Measurements from ENCODE around the gene A2M. TPM values are rescaled to one million over a fixed set of nuclear protein-coding genes. Genes with fewer than 3 reads are reported as not detected.
A peak's percentile ranks its signal among the peaks of the same experiment; 100 is the strongest.

Gene A2M
- total RNA-seq, 2 experiments from 2014 or later: 2.7 to 3.4 TPM

DNA sequence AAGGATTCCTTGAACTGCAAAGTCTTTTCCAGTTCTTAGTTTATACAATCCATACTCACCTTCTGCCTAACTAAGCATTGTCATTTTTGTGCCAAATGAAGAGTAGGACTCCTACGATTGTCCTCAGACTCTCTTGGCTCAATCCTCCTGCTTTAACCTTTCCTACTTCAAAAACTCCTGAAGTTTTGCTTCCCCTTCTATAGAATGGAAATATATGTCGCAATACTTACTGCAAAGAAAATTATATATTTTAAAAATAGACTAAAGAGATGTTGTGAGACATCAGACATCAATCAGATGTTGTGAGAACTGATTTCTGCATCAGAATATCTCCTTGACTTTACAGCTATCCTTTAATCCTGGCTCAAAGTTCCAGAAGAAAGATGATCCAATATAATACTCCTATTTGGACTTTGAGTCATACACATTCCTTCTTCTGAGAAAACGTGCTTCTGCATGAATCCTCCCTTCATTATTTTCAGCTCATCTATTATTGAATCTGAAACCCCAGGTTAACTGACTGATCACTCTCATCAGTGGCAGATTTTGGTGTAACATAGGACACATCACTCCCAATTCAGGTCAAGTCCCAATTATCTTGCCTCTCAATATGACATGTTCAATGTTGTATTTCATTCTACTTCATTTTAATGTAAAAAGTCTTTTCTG is 48.8 kb downstream of the A2M start:
- H3K4me3 Mint-ChIP-seq: no peak overlapping the region
- DNase-seq (no peak), ATAC-seq (ENCODE audit: low read depth) (no peak)
- no peak overlapping the region for H3K27ac Mint-ChIP-seq
- no peaks in the 10 kb centered on the region for H3K9me3 Mint-ChIP-seq
- POLR2A ChIA-PET: no interaction called here
- H3K36me3 Mint-ChIP-seq: no peaks in the 10 kb centered on the region
- peaks cover 3% of the 10 kb centered on the region for H3K4me1 Mint-ChIP-seq
- peaks cover 24% of the 10 kb centered on the region for H3K27me3 Mint-ChIP-seq

DNA sequence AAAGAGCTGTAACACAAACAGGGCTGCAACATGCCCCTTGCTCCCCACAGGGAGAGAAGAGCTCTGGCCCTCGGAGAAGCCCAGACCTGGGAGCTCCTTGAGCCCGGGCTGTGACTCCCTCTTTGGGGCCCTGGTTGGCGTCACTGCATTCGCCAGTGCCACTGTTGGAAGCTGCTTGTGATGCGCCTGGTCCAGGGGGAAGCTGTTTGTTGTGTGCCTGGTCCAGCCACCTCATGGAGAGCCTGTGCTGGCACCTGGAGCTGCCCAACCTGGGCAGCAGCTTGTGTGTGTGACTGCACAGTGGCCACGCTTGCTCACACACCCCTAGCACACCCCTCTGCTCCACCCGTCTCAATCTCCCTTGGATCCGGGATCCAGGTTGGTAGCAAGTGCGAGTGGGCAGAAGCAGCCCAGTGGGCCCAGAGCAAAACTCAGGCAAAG is 49.5 kb downstream of the A2M start:
- no peak for DNase-seq

DNA sequence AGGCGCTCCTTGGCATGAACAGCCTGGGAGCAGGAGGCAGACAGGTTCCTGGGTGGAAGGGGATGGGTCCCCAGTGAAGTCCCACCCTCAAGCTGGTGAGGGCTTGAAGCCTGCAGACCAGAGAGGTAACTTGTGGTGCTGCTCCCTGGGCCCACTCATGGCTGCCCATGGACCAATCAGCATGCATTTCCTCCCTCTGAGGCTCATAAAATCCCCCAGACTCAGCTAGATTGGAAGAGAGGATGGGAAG is 50.2 kb downstream of the A2M start:
- Mint-ChIP-seq H3K9me3 (no peaks in the 10 kb centered on the region), H3K4me3 (no peak overlapping the region), H3K36me3 (no peaks in the 10 kb centered on the region), H3K27me3 (peaks cover 23% of the 10 kb centered on the region), H3K4me1 (peaks cover 3% of the 10 kb centered on the region), H3K27ac (no peak overlapping the region)
- ATAC-seq (ENCODE audit: low read depth): no peak
- POLR2A ChIA-PET: no interaction called here
- DNase-seq: no peak

More for the DNA sequence above, 49.5 kb downstream of the A2M start:
- POLR2A ChIA-PET: no interaction called here
- H3K9me3 Mint-ChIP-seq: no peaks in the 10 kb centered on the region
- no peak for ATAC-seq (ENCODE audit: low read depth)
- no peak overlapping the region for H3K27ac Mint-ChIP-seq
- H3K4me1 Mint-ChIP-seq: peaks cover 3% of the 10 kb centered on the region
- peak overlapping the region; percentile 7 for H3K4me3 Mint-ChIP-seq
- H3K36me3 Mint-ChIP-seq: no peaks in the 10 kb centered on the region
- H3K27me3 Mint-ChIP-seq: peaks cover 24% of the 10 kb centered on the region

DNA sequence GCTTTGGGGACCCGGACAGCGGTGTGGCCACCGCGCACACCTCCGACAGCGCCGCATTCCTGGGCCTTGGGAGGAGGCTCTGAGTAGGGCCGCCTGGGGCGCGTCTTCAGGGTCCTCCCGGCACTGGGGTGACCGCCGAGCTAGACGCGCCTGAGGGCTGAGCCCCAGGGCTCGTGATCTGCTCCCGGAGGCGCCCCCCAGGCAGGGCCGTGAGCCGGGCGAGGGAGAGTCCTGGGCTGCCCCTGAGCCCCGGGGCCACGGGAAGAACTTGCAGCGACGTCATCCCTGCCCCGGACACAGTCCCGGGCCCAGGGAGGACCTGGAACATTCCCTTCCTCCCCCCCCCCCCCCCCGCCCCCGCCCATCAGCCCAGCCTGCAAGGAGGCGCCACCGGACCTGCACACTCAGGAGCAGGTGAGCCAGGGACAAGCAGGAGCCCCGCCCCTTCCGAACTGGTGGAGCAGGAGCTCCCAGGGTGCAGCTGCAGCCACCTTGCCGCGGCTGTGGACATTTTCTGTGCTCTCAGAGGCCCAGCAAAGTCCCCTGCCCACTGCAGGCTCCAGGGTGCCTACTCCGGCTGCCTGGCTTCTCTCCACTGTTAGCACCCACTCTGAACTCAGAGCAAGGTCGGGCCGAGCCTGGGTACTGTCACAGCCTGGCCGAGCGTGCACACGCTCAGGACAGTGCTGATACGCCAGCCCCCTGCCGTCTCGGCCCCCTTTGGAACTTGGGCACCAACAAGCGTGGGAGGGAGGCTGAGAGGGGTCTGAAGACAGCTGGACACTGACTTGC is 50.7 kb downstream of the A2M start:
- peaks cover 3% of the 10 kb centered on the region for H3K4me1 Mint-ChIP-seq
- ATAC-seq (ENCODE audit: low read depth): peak; percentile 40
- H3K36me3 Mint-ChIP-seq: no peaks in the 10 kb centered on the region
- no peaks in the 10 kb centered on the region for H3K9me3 Mint-ChIP-seq
- H3K27ac Mint-ChIP-seq: no peak overlapping the region
- peaks cover 20% of the 10 kb centered on the region for H3K27me3 Mint-ChIP-seq
- no peak for DNase-seq
- peak overlapping the region; percentile 85 for H3K4me3 Mint-ChIP-seq
- POLR2A ChIA-PET: interaction anchor here (1.4 kb wide), 1 partner anchor 10 kb away, joined by 3 read pairs; no protein-coding TSS in a partner anchor

DNA sequence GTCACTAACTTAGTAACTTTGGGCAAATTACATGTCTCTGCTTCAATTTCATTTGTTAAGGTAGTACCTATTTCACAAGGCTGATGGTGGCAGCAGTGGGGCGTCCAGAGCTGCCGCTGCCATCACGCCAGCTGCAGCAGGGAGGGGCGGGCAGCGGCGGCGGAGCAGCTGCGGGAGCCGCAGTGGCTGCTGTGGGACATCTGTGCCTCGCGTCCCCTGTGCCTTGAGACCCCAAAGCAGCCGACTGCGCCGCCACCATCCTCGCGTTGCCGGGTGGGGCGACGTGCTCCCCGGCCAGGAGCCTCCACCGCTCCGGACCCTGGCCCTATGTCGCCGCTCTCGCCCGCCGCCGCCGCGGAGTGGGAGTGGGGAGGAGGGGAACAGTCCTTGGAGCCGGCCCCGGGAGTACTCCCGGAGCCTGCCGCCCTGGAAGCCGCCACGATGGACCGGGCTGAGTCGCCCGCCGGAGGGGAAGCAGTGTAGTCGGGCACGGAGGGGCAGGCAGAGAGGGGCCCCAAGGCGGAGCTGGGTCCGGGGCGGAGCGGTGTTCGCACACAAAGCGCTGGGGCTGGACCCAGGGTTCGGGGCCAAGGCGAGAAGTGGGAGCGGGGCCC is 51.4 kb downstream of the A2M start:
- no peaks in the 10 kb centered on the region for H3K36me3 Mint-ChIP-seq
- ATAC-seq (ENCODE audit: low read depth): peak; percentile 89
- H3K4me1 Mint-ChIP-seq: peaks cover 3% of the 10 kb centered on the region
- DNase-seq: peak; percentile 67
- peak overlapping the region; percentile 54 for H3K27ac Mint-ChIP-seq
- H3K4me3 Mint-ChIP-seq: peak overlapping the region; percentile 85
- POLR2A ChIA-PET: interaction anchor here (1.0 to 1.4 kb wide), 2 partner anchors 11 to 114 kb away, joined by 3 to 6 read pairs; partner anchors contain the start of gene M6PR
- peaks cover 20% of the 10 kb centered on the region for H3K27me3 Mint-ChIP-seq
- H3K9me3 Mint-ChIP-seq: no peaks in the 10 kb centered on the region

DNA sequence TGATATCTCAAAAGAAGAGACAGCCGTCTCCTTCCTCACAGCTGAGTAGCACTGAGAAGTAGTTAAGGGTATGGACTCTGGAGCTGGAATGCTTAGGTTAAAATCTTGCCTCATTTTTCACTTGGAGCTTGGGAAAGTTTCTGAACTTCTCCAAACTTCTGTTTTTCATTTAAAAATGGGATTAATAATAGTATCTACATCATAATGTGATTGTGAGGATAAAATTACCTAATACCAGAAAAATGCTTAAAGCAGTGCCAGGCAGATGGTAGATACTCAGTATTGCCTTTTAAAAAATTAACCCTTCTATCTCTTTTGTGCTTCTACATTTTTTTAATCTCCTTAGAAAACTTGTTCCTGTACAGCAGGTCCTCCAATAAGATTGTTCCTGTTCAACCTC is 63.1 kb downstream of the A2M start:
- no peak for DNase-seq
- POLR2A ChIA-PET: no interaction called here
- ATAC-seq (ENCODE audit: low read depth): no peak
- Mint-ChIP-seq H3K4me1 (no peaks in the 10 kb centered on the region), H3K4me3 (no peak overlapping the region), H3K27ac (no peak overlapping the region), H3K27me3 (peaks cover 3% of the 10 kb centered on the region), H3K36me3 (no peaks in the 10 kb centered on the region), H3K9me3 (no peaks in the 10 kb centered on the region)

DNA sequence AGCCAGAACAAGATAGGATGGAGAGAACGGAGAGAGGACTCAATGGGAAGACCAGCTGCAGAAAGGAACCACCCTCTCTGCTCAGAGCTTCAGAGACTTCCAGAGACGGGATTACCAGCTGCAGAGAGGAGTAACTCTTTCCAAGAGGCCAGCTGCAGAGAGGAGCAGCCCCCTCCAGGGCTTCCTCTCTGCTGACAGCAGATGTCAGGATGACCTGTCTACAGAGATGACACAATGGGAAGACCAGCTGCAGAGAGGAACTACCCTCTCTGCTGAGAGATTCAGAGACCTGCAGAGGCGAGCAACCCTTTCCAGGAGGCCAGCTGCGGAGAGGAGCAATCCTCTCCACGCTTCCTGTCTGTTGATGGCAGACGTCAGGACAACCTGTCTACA is 64.6 kb downstream of the A2M start:
- POLR2A ChIA-PET: no interaction called here
- Mint-ChIP-seq H3K27me3 (peaks cover 3% of the 10 kb centered on the region), H3K9me3 (no peaks in the 10 kb centered on the region), H3K4me1 (peaks cover 2% of the 10 kb centered on the region), H3K27ac (no peak overlapping the region), H3K4me3 (no peak overlapping the region), H3K36me3 (peaks cover 1% of the 10 kb centered on the region)
- ATAC-seq (ENCODE audit: low read depth) (no peak), DNase-seq (no peak)

DNA sequence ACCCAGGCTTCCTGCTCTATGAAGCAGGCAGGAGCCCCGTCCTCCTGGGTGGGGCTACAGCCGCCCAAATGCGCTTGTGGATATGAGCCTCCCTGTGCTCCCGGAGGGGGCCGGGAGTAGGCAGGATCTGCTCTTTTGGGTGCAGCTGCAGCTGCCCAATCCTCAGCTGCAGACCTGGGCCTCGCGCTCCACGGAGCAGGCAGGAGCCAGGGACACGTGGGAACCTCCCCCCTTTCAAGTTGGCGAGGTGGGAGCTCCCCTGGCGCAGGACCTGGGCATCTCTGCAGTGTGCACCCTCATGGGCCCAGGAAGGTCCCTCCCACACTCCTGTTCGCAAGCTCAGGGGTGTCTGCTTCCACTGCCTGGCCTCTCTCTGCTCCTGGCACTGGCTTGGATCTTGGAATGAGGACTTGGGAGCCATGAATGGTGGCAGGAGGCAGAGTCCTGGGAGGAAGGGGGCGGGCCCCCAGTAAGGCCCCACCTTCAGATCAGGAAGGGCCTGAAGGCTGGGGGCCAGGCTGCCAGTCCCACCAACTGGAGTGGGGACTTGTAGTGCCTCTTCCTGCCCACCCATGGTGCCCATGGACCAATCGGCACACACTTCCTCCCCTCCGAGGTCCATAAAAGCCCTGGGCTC is 65.1 kb downstream of the A2M start:
- POLR2A ChIA-PET: interaction anchor here (2.0 kb wide), 1 partner anchor 101 kb away, joined by 15 read pairs; the partner anchor contains the start of gene M6PR
- DNase-seq: no peak
- H3K27ac Mint-ChIP-seq: no peak overlapping the region
- ATAC-seq (ENCODE audit: low read depth): no peak
- H3K36me3 Mint-ChIP-seq: peaks cover 1% of the 10 kb centered on the region
- H3K9me3 Mint-ChIP-seq: no peaks in the 10 kb centered on the region
- peaks cover 2% of the 10 kb centered on the region for H3K4me1 Mint-ChIP-seq
- no peak overlapping the region for H3K4me3 Mint-ChIP-seq
- peaks cover 3% of the 10 kb centered on the region for H3K27me3 Mint-ChIP-seq

DNA sequence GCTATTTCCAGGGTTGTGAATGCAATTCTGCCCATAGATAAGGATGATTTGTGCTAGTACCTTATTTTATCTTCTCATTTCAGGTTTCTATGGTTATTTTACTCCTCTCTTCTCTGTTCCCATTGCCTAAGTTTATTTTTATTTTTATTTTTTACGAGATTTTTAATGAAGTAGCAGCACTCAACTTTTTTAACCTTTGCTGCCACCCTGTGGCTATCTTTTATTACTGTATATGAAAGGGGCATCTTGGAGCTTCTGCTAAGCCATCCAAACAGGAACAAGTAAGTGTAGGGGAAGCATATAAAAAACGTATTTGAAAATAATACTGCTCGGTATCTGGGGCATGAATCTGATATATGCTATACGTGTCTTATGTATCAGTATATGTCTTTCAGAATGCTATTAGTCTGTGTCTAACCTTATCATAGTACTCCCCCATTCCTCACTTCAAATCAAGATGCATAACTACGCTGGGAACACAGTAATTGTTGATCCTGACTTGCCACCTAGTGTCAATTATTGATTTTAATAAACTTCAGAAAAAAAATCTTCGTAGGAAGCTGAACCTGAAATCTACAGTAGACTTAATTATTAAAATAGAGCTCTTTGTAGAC is 66.1 kb downstream of the A2M start:
- Mint-ChIP-seq H3K27me3 (no peaks in the 10 kb centered on the region), H3K4me1 (peaks cover 2% of the 10 kb centered on the region), H3K36me3 (peaks cover 1% of the 10 kb centered on the region), H3K9me3 (no peaks in the 10 kb centered on the region), H3K27ac (no peak overlapping the region), H3K4me3 (no peak overlapping the region)
- no peak for DNase-seq
- ATAC-seq (ENCODE audit: low read depth): peak; percentile 60
- POLR2A ChIA-PET: interaction anchor here (0.9 to 2.0 kb wide), 2 partner anchors 12 to 100 kb away, joined by 3 to 15 read pairs; partner anchors contain the start of gene M6PR

DNA sequence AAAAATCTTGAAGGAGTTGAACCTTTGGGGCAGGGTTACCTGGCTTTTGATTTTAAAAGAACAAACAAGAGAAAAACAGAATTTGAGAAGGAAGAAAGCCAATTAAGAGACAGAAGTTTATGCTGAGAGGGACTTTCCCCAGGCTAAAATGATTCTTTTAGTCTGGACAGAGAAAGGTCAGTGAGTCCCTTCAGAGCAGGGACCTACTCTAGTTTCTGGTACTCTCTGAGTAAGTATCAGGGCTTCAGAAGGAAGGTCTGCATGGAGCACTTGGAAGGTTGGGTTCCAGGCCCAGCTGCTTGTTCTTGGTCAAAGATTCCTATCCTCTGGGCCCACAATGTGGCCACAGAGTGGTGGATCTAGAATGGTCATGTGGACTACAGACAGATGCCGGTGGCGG is 66.8 kb downstream of the A2M start:
- POLR2A ChIA-PET: interaction anchor here (0.9 to 2.0 kb wide), 2 partner anchors 11 to 100 kb away, joined by 3 to 15 read pairs; partner anchors contain the start of gene M6PR
- no peak for DNase-seq
- H3K36me3 Mint-ChIP-seq: peaks cover 1% of the 10 kb centered on the region
- H3K9me3 Mint-ChIP-seq: no peaks in the 10 kb centered on the region
- H3K4me3 Mint-ChIP-seq: no peak overlapping the region
- no peaks in the 10 kb centered on the region for H3K27me3 Mint-ChIP-seq
- peaks cover 2% of the 10 kb centered on the region for H3K4me1 Mint-ChIP-seq
- H3K27ac Mint-ChIP-seq: no peak overlapping the region
- ATAC-seq (ENCODE audit: low read depth): no peak

DNA sequence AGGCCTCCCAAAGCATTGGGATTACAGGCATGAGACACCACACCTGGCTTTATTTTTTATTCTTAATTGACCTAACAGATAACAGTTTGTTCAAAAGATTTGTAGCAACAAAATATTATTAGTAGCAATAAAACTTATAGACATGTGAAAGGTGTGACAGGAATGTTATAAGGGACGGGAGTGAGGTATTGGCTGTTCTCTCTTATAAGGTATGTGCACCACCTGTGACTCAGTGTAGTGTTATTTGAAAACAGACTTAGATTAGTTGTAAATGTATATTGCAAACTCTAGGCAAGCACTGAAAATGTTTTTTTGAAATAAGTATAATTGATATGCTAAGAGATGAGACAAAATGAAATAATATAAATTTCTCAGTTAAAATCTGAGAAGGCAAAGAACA is 68.6 kb downstream of the A2M start:
- no peak overlapping the region for H3K4me3 Mint-ChIP-seq
- peaks cover 2% of the 10 kb centered on the region for H3K27me3 Mint-ChIP-seq
- H3K27ac Mint-ChIP-seq: no peak overlapping the region
- no peak for ATAC-seq (ENCODE audit: low read depth)
- POLR2A ChIA-PET: no interaction called here
- peaks cover 2% of the 10 kb centered on the region for H3K4me1 Mint-ChIP-seq
- DNase-seq: no peak
- H3K36me3 Mint-ChIP-seq: peaks cover 1% of the 10 kb centered on the region
- H3K9me3 Mint-ChIP-seq: no peaks in the 10 kb centered on the region

DNA sequence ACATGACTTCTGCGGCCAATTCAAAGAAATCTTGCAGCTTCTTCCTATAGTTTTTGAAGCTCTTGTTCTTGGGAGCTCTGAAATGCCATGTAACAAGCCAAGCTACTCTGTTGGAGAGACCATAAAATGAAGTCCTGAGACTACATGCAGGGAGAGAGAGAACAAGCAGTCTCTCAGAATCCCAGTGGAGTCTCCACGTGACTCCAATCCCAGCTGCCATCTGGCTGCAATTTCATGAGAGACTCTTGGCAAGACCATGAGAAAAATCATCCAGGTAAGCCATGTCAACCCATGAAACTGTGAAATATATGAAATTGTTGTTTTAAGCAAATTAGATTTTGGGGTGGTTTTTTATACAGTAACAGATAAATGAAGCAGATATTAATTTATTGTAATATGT is 72.0 kb downstream of the A2M start:
- POLR2A ChIA-PET: no interaction called here
- H3K27ac Mint-ChIP-seq: no peak overlapping the region

DNA sequence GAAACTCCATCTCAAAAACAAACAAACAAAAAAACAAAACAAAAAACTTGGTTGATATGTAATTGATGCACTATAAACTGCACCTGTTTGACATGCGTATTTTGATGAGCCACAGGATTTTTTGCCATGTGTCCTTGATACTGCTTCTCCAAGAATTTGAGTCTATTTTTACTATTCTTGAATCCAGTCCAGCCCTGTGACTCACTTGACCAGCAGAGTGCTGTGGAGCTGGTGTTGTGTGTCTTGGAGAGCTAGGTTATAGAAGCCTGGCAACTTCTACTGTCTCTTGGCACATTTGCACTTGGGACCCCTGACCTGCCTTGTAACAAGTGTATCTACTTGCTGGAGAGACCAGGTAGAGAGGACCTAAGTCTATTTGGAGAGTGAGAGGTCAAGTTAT is 74.4 kb downstream of the A2M start:
- H3K9me3 Mint-ChIP-seq: no peaks in the 10 kb centered on the region
- peaks cover 2% of the 10 kb centered on the region for H3K27me3 Mint-ChIP-seq
- no peak for DNase-seq
- H3K4me3 Mint-ChIP-seq: no peak overlapping the region
- peaks cover under 1% of the 10 kb centered on the region for H3K36me3 Mint-ChIP-seq
- POLR2A ChIA-PET: interaction anchor here (1.0 kb wide), 1 partner anchor 89 kb away, joined by 3 read pairs; no protein-coding TSS in a partner anchor
- H3K27ac Mint-ChIP-seq: no peak overlapping the region
- ATAC-seq (ENCODE audit: low read depth): no peak
- H3K4me1 Mint-ChIP-seq: peaks cover 12% of the 10 kb centered on the region

More for the DNA sequence above, 72.0 kb downstream of the A2M start:
- H3K36me3 Mint-ChIP-seq: peaks cover 1% of the 10 kb centered on the region
- H3K4me1 Mint-ChIP-seq: peaks cover 10% of the 10 kb centered on the region
- DNase-seq (no peak), ATAC-seq (ENCODE audit: low read depth) (no peak)
- H3K9me3 Mint-ChIP-seq: no peaks in the 10 kb centered on the region
- no peak overlapping the region for H3K4me3 Mint-ChIP-seq
- H3K27me3 Mint-ChIP-seq: peaks cover 2% of the 10 kb centered on the region
